Stimulated activated CD4-positive, alpha-beta T cell treated with anti-CD3 and anti-CD28 coated beads, Interleukin-12 subunit alpha, Interleukin-12 subunit beta, amount 100 ng/mL, for 48 hours (primary cell): ENCODE data around the gene NOS3.
A peak's percentile ranks its signal among the peaks of the same experiment; 100 is the strongest.
"Not testable (repeated sequence)": the region's sequence is repeated elsewhere in the genome, so short reads cannot be mapped to it uniquely, and the experiment has no call there.

ENCODE experiments used
- DNase-seq, 3 donors: peaks; one replicate each; pipeline ENCODE4 v3.0.0-alpha.2; 2020; ENCODE audit warnings: low read depth in 2 of 3, low spot score in 1 of 3

Gene NOS3

DNA sequence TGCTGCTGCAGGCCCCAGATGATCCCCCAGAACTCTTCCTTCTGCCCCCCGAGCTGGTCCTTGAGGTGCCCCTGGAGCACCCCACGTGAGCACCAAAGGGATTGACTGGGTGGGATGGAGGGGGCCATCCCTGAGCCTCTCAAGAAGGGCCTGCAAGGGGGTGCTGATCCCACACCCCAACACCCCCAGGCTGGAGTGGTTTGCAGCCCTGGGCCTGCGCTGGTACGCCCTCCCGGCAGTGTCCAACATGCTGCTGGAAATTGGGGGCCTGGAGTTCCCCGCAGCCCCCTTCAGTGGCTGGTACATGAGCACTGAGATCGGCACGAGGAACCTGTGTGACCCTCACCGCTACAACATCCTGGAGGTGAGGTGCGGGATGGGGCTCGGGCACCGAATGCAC is 8.2 kb downstream of the NOS3 start:
- no peak for DNase-seq

GRCh38 chr7:150999497-151000230 is 8.8 kb downstream of the NOS3 start:
- DNase-seq: no peak

DNA sequence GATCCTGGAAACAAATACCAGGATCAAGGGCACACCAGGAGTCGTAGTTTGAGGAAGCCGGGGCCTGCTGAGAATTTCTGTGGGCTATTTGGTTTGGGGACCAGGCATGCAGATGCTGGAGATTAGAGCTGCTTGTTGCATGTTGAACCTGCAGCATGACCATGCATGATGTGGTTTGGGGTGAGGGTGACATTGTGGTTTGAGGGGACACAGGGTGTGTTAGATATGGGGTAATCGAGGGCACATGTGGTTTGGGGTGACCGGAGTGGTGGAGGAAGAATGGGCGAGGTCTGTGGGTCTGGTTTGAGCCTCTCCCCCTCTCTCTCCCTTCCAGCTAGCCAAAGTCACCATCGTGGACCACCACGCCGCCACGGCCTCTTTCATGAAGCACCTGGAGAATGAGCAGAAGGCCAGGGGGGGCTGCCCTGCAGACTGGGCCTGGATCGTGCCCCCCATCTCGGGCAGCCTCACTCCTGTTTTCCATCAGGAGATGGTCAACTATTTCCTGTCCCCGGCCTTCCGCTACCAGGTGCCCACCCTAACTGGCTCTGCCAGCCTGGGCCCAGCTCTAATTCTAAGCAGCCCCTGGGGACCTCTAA is 10.2 kb downstream of the NOS3 start:
- no peak for DNase-seq

- DNase-seq: no peak
These were observed 10.7 kb downstream of the NOS3 start for GRCh38 chr7:151001546-151001945.

- no peak for DNase-seq
These were observed 12.8 kb downstream of the NOS3 start for GRCh38 chr7:151003572-151003971.

DNA sequence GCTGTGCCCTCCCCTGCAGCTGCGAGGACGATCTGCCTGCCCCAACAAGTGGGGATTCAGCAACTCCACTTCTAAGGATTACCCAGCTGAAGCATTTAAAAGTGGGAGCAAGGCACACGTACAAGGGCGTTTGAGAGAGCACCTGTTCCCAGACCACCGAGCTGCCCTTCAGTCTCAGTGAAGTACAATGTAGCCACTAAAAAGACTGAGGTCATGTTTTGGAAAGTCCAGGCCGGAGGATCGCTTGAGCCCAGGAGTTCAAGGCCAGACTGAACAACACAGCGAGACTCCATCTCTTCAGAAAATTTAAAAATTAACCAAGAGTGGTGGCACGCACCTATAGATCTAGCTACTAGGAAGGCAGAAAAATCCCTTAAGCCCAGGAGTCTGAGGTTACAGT is 14.7 kb downstream of the NOS3 start:
- DNase-seq: no peak

DNA sequence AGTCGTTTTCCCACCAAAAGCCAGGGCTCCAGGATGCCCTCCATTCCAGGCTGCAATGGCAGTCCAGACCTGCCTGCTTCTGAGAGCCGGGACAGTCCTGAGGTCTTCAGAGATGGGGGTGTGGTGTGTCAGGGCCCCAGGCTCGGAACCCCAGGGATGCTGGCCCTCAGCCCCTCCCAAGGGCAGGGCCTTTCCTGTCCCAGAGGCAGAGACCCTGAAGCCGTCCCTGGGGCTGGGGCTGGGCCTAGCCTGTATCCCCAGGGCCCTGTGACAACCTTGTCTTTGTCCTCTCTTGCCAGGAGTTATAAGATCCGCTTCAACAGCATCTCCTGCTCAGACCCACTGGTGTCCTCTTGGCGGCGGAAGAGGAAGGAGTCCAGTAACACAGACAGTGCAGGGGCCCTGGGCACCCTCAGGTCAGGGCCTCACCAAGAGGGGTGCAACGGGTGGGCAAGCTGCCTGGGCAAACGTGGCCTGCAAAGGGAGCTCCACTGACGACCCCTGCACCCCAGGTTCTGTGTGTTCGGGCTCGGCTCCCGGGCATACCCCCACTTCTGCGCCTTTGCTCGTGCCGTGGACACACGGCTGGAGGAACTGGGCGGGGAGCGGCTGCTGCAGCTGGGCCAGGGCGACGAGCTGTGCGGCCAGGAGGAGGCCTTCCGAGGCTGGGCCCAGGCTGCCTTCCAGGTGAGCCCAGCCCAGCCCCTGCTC is 15.9 kb downstream of the NOS3 start:
- no peak for DNase-seq

DNA sequence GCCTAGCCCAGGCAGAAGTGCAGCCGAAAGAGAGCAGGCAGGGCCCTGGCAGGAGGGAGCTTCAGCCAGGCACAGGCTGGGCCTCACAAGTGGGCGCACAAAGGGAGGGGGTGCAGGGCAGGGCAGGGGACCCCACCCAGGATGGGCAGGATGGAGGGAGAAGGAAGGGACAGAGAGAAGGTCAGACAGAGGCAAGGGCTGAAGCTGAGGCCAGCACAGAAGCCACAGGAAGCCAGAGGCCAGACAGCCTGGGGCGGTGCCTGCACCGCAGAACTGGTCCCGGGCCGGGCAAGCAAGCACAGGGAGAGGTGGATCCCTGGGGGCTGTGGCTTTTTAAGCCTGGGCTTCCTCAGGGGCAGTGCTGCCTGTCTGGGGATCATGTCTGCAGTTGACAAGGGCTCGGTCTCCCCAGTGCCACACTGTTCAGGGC is 16.7 kb downstream of the NOS3 start:
- DNase-seq: no peak

GRCh38 chr7:151008143-151008510 is 17.3 kb downstream of the NOS3 start:
- DNase-seq: no peak

- DNase-seq: peak; percentile 75 to 87 (median 76)
These were observed 17.9 kb downstream of the NOS3 start for GRCh38 chr7:151008511-151009323.

DNA sequence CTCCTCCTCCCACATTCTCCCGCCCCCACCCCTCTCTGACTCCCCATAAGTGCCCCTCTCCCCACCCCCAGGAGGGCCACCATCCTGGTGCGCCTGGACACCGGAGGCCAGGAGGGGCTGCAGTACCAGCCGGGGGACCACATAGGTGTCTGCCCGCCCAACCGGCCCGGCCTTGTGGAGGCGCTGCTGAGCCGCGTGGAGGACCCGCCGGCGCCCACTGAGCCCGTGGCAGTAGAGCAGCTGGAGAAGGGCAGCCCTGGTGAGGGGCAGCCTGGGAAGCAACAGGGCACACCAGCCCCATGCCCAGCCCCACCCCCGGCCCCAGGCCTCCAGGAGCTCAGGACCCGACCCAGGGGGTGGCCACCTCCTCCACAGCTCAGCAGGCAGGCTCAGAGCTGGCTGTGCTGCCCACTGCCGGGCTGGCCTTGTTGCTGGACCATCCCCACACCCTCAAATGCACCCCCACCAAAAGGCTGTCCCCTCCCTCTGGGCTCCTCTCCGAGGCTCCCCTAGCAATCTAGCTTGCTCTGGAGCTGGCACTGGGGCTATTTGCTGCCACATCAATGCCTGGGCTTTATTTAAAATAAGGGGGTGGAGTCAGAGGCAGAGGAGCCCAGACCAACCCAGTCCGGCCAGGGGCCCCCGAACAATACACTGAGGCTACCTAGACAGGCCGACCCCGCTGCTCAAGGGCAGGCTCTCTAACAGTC is 18.7 kb downstream of the NOS3 start:
- DNase-seq: no peak

DNA sequence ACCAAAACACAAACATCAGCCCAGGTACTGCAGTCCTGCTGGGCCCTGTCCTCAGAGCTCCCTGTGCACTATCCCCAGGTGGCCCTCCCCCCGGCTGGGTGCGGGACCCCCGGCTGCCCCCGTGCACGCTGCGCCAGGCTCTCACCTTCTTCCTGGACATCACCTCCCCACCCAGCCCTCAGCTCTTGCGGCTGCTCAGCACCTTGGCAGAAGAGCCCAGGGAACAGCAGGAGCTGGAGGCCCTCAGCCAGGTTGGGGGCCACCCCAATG is 19.2 kb downstream of the NOS3 start:
- DNase-seq: no peak

DNA sequence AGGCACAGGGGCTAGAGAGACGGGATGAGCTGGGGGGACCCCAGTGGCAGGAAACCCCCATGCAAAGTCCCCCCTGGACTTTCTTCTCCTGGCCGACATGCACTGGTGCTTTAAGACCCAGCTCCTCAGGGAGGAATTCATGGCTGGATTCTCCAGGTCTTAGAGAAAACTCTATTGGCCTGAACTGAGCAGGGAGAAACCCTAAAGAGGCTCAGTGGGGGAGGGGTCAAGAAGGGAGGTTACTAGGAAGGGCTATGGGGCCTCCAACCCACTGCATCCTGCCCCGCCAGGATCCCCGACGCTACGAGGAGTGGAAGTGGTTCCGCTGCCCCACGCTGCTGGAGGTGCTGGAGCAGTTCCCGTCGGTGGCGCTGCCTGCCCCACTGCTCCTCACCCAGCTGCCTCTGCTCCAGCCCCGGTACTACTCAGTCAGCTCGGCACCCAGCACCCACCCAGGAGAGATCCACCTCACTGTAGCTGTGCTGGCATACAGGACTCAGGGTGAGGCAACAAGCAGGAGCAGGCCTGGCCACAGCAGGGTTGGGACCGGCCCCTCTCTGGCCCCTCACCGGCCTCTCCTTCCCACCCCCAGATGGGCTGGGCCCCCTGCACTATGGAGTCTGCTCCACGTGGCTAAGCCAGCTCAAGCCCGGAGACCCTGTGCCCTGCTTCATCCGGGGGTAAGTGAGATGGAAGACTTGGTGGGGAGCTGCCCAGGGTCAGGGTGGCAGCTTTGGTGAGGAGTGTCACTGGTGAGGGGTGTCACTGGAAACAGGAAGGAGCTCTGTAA is 19.7 kb downstream of the NOS3 start:
- DNase-seq: no peak

- no peak for DNase-seq
These were observed 20.2 kb downstream of the NOS3 start for GRCh38 chr7:151011097-151011409.

GRCh38 chr7:151011616-151012015 is 20.8 kb downstream of the NOS3 start:
- not testable (repeated sequence) for DNase-seq

- no peak for DNase-seq
These were observed 21.3 kb downstream of the NOS3 start for GRCh38 chr7:151012031-151012692.

DNA sequence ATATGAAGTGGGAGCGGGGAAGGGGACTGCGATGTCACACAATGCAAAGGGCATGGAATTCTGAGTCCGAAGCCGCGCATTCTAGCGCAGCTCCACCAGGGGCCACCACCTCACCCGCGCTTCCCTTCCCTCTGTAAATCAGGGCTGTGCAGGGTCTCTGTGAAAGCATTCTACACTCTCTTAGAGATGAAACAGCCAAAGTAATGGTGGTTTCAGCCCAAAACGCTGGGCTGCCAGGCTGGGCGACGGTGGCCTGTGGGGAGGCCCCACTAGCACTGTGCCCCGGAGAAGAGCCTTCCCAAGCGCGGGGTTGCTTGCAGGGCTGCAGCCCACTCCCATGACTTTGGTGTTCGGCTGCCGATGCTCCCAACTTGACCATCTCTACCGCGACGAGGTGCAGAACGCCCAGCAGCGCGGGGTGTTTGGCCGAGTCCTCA is 22.1 kb downstream of the NOS3 start:
- no peak for DNase-seq

DNA sequence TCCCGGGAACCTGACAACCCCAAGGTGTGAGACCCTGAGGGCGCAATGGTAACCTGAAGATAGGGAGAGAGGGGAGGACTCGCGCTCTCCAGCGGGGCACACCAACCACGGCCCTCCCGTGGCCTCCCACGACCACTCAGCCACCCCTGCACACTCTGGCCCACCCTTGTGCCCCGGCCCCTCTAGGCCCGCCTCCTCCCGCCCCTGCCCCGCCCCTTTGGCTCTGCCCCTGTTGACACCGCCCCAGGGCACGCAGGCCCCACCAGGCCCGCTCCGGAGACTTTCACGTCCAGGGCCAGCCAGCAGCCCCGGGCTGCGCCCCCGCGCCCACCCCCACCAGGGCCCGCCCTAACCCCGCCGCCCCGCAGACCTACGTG is 22.5 kb downstream of the NOS3 start:
- DNase-seq: no peak

DNA sequence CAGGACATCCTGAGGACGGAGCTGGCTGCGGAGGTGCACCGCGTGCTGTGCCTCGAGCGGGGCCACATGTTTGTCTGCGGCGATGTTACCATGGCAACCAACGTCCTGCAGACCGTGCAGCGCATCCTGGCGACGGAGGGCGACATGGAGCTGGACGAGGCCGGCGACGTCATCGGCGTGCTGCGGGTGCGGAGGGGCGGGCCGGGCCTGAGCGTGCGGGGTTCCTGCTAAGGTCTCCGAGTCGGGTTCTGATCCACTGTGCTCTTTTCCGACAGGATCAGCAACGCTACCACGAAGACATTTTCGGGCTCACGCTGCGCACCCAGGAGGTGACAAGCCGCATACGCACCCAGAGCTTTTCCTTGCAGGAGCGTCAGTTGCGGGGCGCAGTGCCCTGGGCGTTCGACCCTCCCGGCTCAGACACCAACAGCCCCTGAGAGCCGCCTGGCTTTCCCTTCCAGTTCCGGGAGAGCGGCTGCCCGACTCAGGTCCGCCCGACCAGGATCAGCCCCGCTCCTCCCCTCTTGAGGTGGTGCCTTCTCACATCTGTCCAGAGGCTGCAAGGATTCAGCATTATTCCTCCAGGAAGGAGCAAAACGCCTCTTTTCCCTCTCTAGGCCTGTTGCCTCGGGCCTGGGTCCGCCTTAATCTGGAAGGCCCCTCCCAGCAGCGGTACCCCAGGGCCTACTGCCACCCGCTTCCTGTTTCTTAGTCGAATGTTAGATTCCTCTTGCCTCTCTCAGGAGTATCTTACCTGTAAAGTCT is 23.1 kb downstream of the NOS3 start:
- DNase-seq: peak; percentile 70 to 87 (median 84)
